ENCODE measurements around the gene FGF6.

Gene FGF6

DNA sequence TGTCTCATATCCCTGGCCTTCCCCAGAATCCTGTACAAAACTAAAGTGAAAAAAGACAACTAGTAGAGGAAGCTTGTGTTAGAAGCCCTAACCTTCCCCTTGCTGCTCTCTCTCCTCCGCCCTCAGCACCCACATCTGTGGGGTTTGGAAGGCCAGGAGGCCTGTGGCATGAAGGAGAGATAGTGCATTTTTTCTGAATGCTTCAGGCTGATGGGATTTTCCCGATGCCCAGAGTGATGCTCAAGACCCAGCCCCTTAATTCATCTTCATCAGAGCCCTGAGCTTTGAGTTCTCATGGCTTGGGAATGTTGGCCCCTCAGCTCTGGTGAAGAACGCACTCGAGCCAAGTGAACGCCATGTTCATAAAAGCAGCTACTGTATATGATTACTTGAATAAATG lies 5.9 kb downstream of the FGF6 start:
- peaks cover 18% of the 10 kb centered on the region for H3K36me3 ChIP-seq
- H3K27ac ChIP-seq: peak overlapping the region; percentile 97
- no peaks in the 10 kb centered on the region for H3K27me3 ChIP-seq
- no peak for TF ChIP-seq Cebpa-rat (IDR thresholded peaks at IDR 0.05)
- peaks cover 12% of the 10 kb centered on the region for H3K9me3 ChIP-seq
- peak overlapping the region; percentile 97 for H3K4me2 ChIP-seq
- no peaks in the 10 kb centered on the region; the same call in 1 of the 2 replicates for H4K20me1 ChIP-seq
- peak overlapping the region; percentile 94 for H3K9ac ChIP-seq
- H3K4me3 ChIP-seq: peak overlapping the region; percentile 86
- peaks cover 85% of the 10 kb centered on the region for H3K4me1 ChIP-seq

DNA sequence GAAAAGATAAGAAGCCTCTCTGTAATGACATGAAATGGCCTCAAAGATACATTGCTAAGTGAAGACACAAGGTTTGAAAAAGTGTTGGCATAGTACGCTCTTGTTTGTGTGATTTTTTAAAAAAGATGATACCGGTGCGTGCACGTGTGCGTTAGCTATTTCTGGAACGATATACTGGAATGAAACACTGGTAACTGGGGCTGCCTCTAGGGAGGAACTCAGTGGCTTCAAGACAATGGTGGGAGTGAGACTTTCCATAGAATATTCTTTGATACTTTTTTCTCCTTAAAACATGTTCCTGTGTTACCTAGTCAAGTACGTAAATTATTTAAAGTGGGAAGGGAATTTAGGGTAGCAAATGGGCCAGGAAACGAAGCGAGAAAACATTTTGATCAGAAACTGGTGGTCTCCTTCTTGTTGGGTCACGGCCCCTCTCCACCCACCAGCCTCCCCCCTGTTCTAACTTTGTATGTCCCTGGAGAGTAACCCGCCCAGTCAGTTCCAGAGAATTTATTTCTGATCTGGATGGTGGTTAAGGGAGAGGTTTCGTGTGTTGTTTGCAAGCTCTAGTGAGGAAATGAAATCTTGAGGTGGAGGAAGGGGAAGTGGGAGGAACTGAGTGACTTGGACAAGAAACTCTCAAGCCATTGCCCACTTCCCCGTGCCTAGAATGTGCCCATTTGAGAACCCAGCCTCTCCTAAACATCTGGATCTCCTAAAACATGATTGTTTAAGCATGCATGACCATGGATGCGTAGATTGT lies 6.6 kb downstream of the FGF6 start:
- TF ChIP-seq Cebpa-rat (IDR thresholded peaks at IDR 0.05): peak; percentile 58; the same call in 1 of the 2 replicates
- H3K9ac ChIP-seq: peak overlapping the region; percentile 94
- peaks cover 5% of the 10 kb centered on the region; the same call in 1 of the 2 replicates for H3K9me3 ChIP-seq
- peaks cover 85% of the 10 kb centered on the region for H3K4me1 ChIP-seq
- H3K4me3 ChIP-seq: peak overlapping the region; percentile 86; the same call in 1 of the 2 replicates
- peaks cover 10% of the 10 kb centered on the region for H3K36me3 ChIP-seq
- no peaks in the 10 kb centered on the region for H4K20me1 ChIP-seq
- H3K4me2 ChIP-seq: peak overlapping the region; percentile 97
- peak overlapping the region; percentile 97 for H3K27ac ChIP-seq
- no peaks in the 10 kb centered on the region for H3K27me3 ChIP-seq

DNA sequence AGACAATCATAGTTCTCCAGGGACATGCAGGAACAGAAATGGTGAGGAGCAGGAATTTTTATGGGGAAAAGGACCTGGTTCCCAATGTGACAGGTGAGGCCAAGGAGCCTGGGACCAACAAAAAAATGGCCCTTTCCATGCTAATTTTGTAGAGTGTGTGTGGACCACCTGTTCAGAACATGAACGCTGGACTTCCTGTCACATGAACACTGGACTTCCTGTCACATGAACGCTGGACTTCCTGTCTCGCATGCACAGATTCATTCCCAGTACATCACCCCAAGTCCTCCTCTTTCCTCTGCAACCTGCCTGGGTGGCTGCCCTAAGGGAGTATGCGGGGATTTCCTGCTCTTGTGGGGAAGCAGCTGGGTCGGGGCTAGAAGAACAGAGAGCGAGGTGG lies 10.1 kb downstream of the FGF6 start:
- H3K27me3 ChIP-seq: no peaks in the 10 kb centered on the region
- peak overlapping the region; percentile 97 for H3K27ac ChIP-seq
- no peaks in the 10 kb centered on the region for H3K9me3 ChIP-seq
- no peaks in the 10 kb centered on the region for H4K20me1 ChIP-seq
- H3K4me2 ChIP-seq: peak overlapping the region; percentile 83
- no peak for TF ChIP-seq Cebpa-rat (IDR thresholded peaks at IDR 0.05)
- peaks cover 98% of the 10 kb centered on the region for H3K4me1 ChIP-seq
- peak overlapping the region; percentile 77 for H3K9ac ChIP-seq
- peak overlapping the region; percentile 37 for H3K4me3 ChIP-seq
- H3K36me3 ChIP-seq: no peaks in the 10 kb centered on the region

DNA sequence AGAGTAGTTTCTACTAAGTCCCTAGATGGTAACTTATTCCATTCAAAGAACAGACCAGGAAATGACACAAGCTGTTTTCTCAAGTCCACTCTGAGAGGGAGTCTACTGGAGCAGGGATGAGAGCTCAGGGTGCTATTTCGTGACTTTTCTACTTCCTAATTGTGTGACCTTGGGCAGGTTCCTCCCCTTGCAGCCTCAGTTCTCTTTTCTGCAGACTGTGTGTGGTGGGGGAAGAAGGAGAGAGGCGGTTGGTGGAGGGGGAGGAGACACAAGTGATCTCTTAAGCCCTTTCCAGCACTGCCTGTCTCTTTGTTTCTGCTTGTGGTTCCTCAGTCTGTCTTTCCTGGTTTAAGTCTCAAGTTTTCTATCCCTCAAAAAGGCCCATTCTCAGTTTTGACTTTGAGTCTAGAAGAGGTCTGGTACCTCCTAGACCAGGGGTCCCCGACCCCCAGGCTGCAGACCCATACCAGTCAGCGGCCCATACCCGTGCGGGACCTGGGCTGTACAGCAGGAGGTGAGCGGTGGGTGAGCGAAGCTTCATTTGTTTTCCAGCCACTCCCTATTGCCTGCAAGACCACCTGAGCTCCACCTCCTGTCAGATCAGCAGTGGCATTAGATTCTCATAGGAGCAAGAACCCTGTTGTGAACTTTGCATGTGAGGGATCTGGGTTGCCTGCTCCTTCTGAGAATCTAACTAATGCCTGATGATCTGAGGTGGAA lies 10.7 kb downstream of the FGF6 start:
- peak overlapping the region; percentile 83 for H3K4me2 ChIP-seq
- TF ChIP-seq Cebpa-rat (IDR thresholded peaks at IDR 0.05): no peak
- H3K27me3 ChIP-seq: no peaks in the 10 kb centered on the region
- peak overlapping the region; percentile 37 for H3K4me3 ChIP-seq
- H3K27ac ChIP-seq: peak overlapping the region; percentile 97
- peak overlapping the region; percentile 77 for H3K9ac ChIP-seq
- H4K20me1 ChIP-seq: no peaks in the 10 kb centered on the region
- H3K36me3 ChIP-seq: no peaks in the 10 kb centered on the region
- peaks cover 92% of the 10 kb centered on the region for H3K4me1 ChIP-seq
- H3K9me3 ChIP-seq: peaks cover 3% of the 10 kb centered on the region; the same call in 1 of the 2 replicates

DNA sequence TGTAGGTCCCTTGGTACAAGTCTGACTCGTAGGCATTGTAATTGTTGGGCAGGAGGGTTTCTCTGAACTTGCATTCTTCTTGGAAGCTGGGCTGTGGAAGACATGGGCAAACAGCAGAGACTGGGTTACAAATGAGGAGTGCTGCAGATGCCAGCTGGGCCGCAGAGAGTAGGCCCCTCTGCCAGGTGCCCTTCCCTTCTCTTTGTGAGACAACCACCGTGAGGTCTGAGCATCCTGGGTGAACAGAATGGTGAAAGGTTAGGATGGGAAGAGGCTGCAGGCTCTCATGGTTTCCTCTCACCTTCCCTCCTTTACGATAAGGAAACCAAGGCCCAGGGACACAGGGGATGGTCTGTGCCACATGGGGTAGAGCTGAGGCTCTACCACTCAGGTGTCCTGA lies 11.3 kb downstream of the FGF6 start:
- Histone ChIP-seq H3K9me3 (peaks cover 8% of the 10 kb centered on the region), H3K4me2 (peak overlapping the region; percentile 83), H3K4me3 (peak overlapping the region; percentile 37), H3K4me1 (peaks cover 86% of the 10 kb centered on the region), H3K36me3 (no peaks in the 10 kb centered on the region), H3K27ac (peak overlapping the region; percentile 97), H4K20me1 (no peaks in the 10 kb centered on the region), H3K27me3 (no peaks in the 10 kb centered on the region), H3K9ac (peak overlapping the region; percentile 77)
- TF ChIP-seq Cebpa-rat (IDR thresholded peaks at IDR 0.05): no peak

DNA sequence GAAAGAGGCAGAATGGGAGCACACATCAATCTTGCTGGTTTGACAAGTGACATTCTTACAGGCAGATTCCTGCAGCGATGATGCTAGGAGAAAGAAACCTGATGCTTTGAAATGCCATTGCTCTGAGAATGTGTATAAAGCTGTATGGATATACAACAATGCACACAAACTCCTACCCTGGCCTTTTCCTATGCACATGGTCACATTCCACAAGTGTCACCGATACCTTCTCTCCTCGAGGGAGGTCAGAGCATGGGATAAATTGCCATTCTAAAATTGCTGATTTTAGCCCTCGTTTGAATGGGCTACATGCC lies 11.9 kb downstream of the FGF6 start:
- Histone ChIP-seq H3K9me3 (peaks cover 14% of the 10 kb centered on the region), H3K4me3 (peak overlapping the region; percentile 37; the same call in 1 of the 2 replicates), H3K36me3 (no peaks in the 10 kb centered on the region), H3K27ac (peak overlapping the region; percentile 97), H4K20me1 (no peaks in the 10 kb centered on the region), H3K4me1 (peaks cover 83% of the 10 kb centered on the region), H3K4me2 (peak overlapping the region; percentile 83), H3K9ac (peak overlapping the region; percentile 77; the same call in 1 of the 2 replicates), H3K27me3 (no peaks in the 10 kb centered on the region)
- TF ChIP-seq Cebpa-rat (IDR thresholded peaks at IDR 0.05): no peak

DNA sequence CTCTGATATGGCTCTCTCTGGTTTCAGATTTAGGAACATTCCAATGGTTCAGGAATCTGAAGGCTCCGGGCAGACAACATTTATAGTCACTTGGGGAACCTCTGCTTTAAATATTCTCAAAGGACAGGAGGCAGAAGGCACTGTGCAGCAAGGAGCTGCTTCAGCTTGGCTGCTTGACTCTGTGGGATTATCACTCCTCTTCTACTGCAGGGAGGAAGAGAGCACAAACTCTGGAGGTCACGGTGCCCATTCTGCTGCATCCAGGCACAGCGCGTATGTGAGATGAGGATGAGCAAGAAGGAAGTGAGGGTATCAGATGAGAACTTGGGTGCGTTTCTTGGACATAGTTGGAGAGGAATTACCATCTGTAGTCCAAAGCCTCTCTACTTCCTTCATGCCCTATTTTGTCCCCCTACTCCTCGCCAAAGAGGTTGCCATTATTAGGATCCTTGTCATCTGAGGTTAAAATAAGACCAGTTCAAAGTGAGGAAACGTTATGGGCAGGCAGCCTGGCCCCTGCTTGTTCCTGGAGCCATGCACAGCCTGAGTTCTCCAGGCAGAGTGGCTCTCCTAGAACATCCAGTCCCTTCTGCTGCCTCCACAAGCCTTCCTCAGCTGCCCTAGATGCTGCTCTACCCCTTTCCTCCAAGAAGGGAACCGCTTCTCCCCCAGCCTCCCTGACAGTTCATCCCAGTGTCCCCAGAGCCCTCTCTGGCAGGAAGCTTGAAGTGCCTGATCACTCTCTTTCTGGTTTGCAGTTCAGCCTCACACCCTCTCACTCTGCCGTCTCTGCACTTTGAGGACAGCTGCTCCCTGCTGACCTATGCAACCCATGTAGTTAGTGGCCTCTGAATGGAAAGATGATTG lies 12.5 kb downstream of the FGF6 start:
- Histone ChIP-seq H3K9me3 (peaks cover 20% of the 10 kb centered on the region), H3K27ac (peak overlapping the region; percentile 97), H3K9ac (peak overlapping the region; percentile 77), H3K4me2 (peak overlapping the region; percentile 83), H3K4me1 (peaks cover 77% of the 10 kb centered on the region), H4K20me1 (no peaks in the 10 kb centered on the region), H3K4me3 (peak overlapping the region; percentile 37; the same call in 1 of the 2 replicates), H3K36me3 (no peaks in the 10 kb centered on the region), H3K27me3 (no peaks in the 10 kb centered on the region)
- TF ChIP-seq Cebpa-rat (IDR thresholded peaks at IDR 0.05): no peak

DNA sequence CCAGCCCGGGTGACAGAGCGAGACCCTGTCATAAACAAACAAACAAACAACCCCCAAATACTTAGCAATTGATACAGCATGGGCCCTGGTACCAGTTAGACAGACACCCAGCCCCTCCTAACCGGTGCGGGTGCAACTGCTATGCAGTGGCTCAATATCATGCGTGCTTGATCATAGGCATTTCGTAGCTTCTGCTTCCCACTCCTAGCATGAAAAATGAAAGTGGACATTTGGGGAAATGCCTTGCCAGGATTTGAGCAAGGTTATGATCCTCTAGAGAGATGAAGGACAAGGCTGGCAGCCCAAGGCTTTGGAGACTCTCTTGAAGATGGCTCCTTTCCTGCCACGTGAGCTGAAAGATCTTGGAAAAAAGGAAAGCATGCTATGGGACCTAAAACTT lies 13.7 kb downstream of the FGF6 start:
- peaks cover 71% of the 10 kb centered on the region for H3K4me1 ChIP-seq
- H3K9ac ChIP-seq: peak overlapping the region; percentile 77; the same call in 1 of the 2 replicates
- peak overlapping the region; percentile 23; the same call in 1 of the 2 replicates for H3K4me3 ChIP-seq
- peak overlapping the region; percentile 83 for H3K4me2 ChIP-seq
- no peak for TF ChIP-seq Cebpa-rat (IDR thresholded peaks at IDR 0.05)
- peak overlapping the region; percentile 97 for H3K27ac ChIP-seq
- no peaks in the 10 kb centered on the region for H4K20me1 ChIP-seq
- peaks cover 31% of the 10 kb centered on the region for H3K9me3 ChIP-seq
- H3K27me3 ChIP-seq: no peaks in the 10 kb centered on the region
- no peaks in the 10 kb centered on the region for H3K36me3 ChIP-seq

DNA sequence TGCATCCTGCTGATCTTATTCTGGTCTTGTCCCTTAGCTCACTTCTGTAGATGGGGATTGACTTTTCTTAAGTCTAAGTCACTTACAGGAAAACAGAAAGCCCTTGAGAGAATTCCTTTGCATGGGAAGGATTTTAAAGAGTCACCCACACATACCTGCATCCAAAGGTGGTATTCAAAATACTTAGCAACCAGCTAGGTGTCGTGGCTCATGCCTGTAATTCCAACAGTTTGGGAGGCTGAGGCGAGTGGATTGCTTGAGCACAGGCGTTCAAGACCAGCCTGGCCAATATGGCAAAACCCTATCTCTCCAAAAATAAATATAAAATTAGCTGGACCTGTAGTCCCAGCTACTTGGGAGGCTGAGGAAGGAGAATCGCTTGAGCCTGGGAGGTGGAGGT lies 14.2 kb downstream of the FGF6 start:
- peak overlapping the region; percentile 83 for H3K4me2 ChIP-seq
- peaks cover 31% of the 10 kb centered on the region for H3K9me3 ChIP-seq
- H3K4me3 ChIP-seq: no peak overlapping the region
- TF ChIP-seq Cebpa-rat (IDR thresholded peaks at IDR 0.05): no peak
- no peaks in the 10 kb centered on the region for H4K20me1 ChIP-seq
- no peaks in the 10 kb centered on the region for H3K27me3 ChIP-seq
- peaks cover 71% of the 10 kb centered on the region for H3K4me1 ChIP-seq
- no peaks in the 10 kb centered on the region for H3K36me3 ChIP-seq
- H3K9ac ChIP-seq: 0 out of 2 replicates have a peak overlapping the region, but pooled peaks have one; percentile 77
- H3K27ac ChIP-seq: peak overlapping the region; percentile 97
